Measurements from ENCODE around the gene SPOCK3. TPM values are rescaled to one million over a fixed set of nuclear protein-coding genes. Genes with fewer than 3 reads are reported as not detected.

The SPOCK3 gene
- total RNA-seq, 1 experiment from 2014 or later = 1.4 TPM

DNA sequence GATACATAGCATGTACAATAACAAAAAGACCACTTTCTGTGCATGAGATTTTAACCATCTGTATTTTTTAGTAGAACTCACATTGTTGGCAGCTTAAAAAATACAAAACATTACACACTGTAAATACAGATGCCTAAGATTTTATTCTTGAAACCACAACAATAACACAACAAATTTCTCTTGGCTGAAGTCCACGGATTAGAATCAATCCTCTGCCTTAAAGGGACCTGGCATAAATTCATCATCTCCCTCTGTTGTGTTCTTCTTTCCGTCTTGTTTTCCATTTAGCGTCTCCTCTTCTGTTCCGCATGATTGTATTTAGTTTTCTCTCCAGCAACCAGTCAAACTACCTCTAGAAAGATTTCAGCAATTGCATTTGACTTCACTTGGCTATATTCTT lies 231.0 kb downstream of the SPOCK3 start:
- TF ChIP-seq TCF7L2 (IDR thresholded peaks at IDR 0.05; ENCODE audit: low read depth, low read length) (no peak), POLR2AphosphoS5 (IDR thresholded peaks at IDR 0.05; ENCODE audit: low read depth, low read length) (no peak), CTCF (IDR thresholded peaks at IDR 0.05) (no peak)
- TF ChIP-seq, protein P1, sequence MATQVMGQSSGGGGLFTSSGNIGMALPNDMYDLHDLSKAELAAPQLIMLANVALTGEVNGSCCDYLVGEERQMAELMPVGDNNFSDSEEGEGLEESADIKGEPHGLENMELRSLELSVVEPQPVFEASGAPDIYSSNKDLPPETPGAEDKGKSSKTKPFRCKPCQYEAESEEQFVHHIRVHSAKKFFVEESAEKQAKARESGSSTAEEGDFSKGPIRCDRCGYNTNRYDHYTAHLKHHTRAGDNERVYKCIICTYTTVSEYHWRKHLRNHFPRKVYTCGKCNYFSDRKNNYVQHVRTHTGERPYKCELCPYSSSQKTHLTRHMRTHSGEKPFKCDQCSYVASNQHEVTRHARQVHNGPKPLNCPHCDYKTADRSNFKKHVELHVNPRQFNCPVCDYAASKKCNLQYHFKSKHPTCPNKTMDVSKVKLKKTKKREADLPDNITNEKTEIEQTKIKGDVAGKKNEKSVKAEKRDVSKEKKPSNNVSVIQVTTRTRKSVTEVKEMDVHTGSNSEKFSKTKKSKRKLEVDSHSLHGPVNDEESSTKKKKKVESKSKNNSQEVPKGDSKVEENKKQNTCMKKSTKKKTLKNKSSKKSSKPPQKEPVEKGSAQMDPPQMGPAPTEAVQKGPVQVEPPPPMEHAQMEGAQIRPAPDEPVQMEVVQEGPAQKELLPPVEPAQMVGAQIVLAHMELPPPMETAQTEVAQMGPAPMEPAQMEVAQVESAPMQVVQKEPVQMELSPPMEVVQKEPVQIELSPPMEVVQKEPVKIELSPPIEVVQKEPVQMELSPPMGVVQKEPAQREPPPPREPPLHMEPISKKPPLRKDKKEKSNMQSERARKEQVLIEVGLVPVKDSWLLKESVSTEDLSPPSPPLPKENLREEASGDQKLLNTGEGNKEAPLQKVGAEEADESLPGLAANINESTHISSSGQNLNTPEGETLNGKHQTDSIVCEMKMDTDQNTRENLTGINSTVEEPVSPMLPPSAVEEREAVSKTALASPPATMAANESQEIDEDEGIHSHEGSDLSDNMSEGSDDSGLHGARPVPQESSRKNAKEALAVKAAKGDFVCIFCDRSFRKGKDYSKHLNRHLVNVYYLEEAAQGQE (IDR thresholded peaks at IDR 0.05; ENCODE audit: insufficient read depth in 1 of 2, low read depth in 2 of 2, low read length in 1 of 2) = no peak
- Histone ChIP-seq H3K36me3 (ENCODE audit: control insufficient read depth, insufficient read depth, low read length) (no peaks in the 10 kb centered on the region), H3K27me3 (ENCODE audit: control insufficient read depth, insufficient read depth, low read length) (no peaks in the 10 kb centered on the region), H3K9me3 (ENCODE audit: control insufficient read depth, insufficient read depth, low read depth, low read length) (no peaks in the 10 kb centered on the region), H3K27ac (ENCODE audit: low read length) (no peak overlapping the region), H3K4me1 (ENCODE audit: control insufficient read depth, insufficient read depth, low read length) (no peaks in the 10 kb centered on the region), H3K4me3 (ENCODE audit: low read depth in 2 of 2, low read length in 2 of 2) (no peak overlapping the region)
- ChIA-PET CTCF (no interaction called here), POLR2A (no interaction called here)
- no peak for DNase-seq (ENCODE audit: low read depth, low spot score)
- in situ Hi-C loops (cut with HindIII; ENCODE audit: low pct_unique_long_range_greater_than_20kb, low sequenced_read_pairs) = no loop called here
- no peak for ATAC-seq
- intact Hi-C loops (cut with micrococcal nuclease; ENCODE audit: unreplicated experiment) = no loop called here
- no TSS peak for BruUV-seq (replicated peaks)

GRCh38 chr4:167000141-167000852 lies 234.0 kb downstream of the SPOCK3 start:
- ChIA-PET CTCF (interaction anchor here (0.6 kb wide), 1 partner anchor 802 kb away, joined by 3 read pairs; no protein-coding TSS in a partner anchor), POLR2A (no interaction called here)
- DNase-seq (ENCODE audit: low read depth, low spot score) (peak; percentile 43), ATAC-seq (peak; percentile 95)
- in situ Hi-C loops (cut with HindIII; ENCODE audit: low pct_unique_long_range_greater_than_20kb, low sequenced_read_pairs) (no loop called here), intact Hi-C loops (cut with micrococcal nuclease; ENCODE audit: unreplicated experiment) (no loop called here)
- no peak overlapping the region for H3K4me3 ChIP-seq (ENCODE audit: low read depth in 2 of 2, low read length in 2 of 2)
- H3K9me3 ChIP-seq (ENCODE audit: control insufficient read depth, insufficient read depth, low read depth, low read length) = no peaks in the 10 kb centered on the region
- no TSS peak for BruUV-seq (replicated peaks)
- no peaks in the 10 kb centered on the region for H3K4me1 ChIP-seq (ENCODE audit: control insufficient read depth, insufficient read depth, low read length)
- peak overlapping the region; percentile 73; the same call in 1 of the 2 replicates for H3K27ac ChIP-seq (ENCODE audit: low read length)
- no peaks in the 10 kb centered on the region for H3K36me3 ChIP-seq (ENCODE audit: control insufficient read depth, insufficient read depth, low read length)
- H3K27me3 ChIP-seq (ENCODE audit: control insufficient read depth, insufficient read depth, low read length) = no peaks in the 10 kb centered on the region
- TF ChIP-seq SIN3A (IDR thresholded peaks at IDR 0.05; ENCODE audit: borderline replicate concordance, insufficient read depth, low read depth, low read length) (no peak), CTCF (IDR thresholded peaks at IDR 0.05) (no peak), POLR2AphosphoS5 (IDR thresholded peaks at IDR 0.05; ENCODE audit: low read depth, low read length) (peak; percentile 35; the same call in 1 of the 2 replicates), TCF7L2 (IDR thresholded peaks at IDR 0.05; ENCODE audit: low read depth, low read length) (peak; percentile 71)
- TF ChIP-seq, protein P1 (IDR thresholded peaks at IDR 0.05; ENCODE audit: insufficient read depth in 1 of 2, low read depth in 2 of 2, low read length in 1 of 2) = no peak

All from Panc1 (cell line).